HG03103 (cell line): ENCODE data around the gene CIB4.

Experiments
- ATAC-seq: cut with Tn5 transposase; IDR thresholded peaks from one replicate; pipeline ENCODE4 v1.9.1; 2021; ENCODE audit warnings: low read depth; ENCODE audit not compliant: unreplicated experiment

The CIB4 gene

DNA sequence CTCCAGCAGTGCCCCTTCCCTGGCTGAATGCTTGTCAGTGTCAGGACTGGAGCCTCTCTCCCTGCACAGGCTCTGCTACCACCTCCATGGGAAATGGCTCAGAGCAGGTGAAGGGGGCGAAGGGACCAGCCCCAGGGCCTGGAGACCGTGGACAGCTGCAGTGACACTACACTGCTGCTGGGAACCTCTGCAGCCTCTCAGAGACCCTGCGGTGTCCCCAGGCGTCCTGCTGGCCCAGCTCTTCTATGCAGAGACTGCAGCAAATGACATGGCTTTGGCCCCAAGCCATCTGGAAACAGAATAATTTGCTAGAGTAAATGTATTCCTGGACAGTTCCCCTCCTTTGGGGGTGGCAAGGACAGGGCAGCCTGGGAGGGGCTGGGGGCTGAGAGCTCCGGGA, 53.2 kb downstream of the CIB4 start:
- no peak for ATAC-seq

DNA sequence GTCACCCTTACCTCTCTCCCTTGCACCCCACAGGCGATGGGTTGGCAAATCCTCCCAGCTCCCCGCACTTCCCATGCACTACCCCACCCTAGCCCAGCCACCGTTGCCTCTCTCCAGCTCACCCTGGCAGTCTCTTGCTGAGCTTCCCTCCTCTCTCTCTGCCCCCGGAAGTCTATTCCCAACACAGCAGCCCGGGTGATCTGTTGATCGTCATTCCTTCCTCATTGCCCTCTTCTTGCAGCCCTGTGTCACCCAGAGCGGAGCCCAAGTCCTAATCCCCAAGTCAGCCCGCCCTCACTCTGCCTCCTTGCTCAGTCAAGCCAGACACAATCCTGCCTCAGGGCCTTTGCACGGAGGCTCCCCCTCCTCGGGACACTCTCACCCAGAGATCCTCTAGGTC, 55.2 kb downstream of the CIB4 start:
- ATAC-seq: no peak

DNA sequence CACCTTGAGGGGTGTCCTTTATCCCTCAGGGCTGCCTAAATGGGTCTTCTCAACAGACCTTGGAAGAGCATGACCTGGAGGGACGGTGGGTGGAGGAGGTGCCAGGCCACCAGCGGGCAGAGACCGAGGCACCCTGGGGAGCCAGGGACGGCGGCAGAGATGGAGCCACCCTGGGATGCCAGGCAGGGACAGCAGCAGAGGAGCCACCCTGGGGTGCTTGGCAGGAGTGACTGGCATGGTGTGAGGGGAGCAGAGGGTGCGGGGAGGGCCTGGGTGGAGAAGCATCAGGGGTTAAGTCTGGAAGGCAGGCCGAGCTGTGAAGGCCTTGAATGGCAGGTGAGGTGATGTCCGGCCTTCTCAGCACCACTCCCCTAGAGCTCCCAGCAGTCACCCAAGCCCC, 56.1 kb downstream of the CIB4 start:
- no peak for ATAC-seq

DNA sequence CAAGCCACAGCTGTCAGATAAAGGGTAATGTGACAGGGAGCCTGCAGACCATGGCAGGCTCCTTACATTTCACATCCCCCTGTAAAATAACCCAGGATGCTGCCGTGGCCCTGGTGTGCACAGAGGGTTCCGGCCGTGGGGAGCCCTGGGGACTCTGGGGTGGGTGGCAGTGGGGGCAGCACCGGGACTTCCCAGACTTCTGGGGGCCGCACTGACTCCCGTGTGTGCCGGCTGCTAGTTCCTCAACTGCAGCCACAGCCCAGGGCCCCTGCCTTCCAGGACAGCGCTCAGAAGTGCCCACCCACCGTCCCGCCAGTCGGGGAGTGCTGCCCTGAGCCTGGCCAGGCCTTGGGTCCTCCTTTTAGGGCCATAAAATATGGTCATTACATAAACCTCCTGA, 56.5 kb downstream of the CIB4 start:
- ATAC-seq: no peak

DNA sequence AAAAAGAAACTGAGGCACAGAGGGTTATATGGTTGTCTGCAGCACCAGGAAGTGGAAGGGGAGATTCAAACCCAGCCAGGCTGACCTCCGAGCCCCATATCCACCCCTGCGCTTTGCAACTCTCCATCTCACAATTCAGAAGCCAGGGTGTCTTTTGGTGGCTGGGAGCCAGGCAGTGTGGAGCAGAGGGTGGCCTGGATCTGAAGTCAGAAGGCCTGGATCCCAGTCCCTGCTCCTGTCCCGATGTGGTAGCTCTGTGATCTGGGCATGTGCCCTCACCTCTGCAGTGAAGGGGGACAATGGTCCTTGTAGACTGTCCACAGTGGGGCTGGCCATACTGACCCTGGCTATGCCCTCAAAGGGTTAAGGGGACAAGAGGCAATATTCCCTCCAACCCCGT, 57.0 kb downstream of the CIB4 start:
- ATAC-seq: no peak

DNA sequence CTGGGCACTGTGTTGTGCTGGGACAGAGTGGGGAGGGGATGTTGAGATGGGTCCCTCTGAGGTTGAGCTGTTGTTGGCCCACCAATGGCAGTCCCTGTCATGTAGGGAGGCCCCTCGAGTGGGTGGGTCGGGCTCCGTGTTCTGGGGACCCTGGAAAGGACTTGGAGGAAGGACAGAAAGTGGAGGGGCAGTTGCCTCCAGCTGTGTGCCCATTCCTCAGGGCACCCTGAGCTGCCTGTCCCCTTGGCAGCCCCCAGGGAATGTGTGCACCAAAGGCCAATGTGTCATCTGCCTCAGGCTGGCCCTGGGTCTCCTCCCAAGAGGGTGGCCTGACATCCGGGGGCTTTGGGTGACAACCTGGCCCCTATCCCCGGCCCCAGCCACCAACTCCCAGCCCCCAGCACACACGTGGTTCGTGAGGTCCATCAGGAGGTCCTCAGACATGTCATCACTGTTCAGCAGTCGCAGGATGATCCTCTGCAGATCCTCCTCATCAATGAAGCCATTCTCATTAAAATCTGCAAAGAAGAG, 57.7 kb downstream of the CIB4 start:
- ATAC-seq: no peak

DNA sequence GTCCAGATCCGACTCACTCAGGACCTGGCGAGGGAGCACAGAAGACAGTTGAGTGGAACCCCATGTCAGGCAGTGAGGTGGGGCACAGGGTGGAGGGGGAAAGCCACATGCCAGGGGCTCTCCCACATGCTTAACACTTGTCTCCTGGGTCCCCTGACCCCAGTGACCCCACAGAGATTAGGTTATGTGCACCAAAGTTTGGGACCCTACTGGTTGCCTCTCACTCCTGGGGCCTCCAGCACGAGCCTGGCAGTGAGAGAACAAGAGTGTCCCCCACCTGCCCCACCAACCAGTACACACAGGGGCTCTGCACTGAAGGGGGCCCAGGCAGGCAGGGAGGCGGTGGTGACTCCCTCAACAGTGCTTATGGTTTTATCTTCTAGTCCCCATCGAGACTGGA, 58.3 kb downstream of the CIB4 start:
- ATAC-seq: no peak

DNA sequence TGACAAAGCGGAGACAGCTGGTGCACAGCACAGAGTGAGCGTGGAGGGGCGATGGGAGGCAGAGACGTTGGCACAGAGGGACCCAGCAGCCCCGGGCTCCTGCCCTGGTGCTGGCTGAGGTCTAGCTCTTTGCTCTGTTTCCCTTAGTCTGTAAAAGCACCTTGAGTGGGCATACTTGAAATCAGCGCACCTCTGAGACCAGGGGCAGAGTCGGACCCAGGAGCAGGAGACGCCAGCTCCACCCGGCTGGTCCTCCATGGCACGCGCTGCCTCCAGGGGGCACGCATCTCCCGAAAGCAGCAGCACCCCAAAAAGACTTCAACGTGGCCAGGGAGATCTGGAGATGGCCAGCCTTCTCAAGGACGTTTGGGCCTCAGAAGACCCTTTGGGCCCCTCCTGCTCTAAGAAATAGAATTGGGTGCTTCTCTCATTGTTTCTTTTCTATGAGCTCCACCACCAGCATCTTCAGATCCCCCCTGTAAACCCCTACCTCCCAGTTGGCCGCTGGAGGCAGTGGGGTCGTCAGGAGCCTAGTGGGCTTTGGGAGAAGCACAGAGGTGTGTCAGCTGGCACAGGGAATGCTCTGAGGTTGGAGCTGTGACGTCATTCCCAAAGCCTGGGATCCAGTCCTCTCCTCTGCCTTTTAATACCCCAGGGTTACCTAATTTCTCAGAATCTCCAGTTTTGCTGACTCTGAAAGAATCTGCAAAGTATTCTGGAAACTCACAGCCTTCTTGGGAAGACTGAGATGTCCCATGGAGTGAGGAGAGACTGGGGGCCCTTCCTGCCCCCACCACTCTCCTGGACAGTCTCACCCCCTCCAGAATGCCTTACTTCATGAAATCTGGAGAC, 58.9 kb downstream of the CIB4 start:
- no peak for ATAC-seq

DNA sequence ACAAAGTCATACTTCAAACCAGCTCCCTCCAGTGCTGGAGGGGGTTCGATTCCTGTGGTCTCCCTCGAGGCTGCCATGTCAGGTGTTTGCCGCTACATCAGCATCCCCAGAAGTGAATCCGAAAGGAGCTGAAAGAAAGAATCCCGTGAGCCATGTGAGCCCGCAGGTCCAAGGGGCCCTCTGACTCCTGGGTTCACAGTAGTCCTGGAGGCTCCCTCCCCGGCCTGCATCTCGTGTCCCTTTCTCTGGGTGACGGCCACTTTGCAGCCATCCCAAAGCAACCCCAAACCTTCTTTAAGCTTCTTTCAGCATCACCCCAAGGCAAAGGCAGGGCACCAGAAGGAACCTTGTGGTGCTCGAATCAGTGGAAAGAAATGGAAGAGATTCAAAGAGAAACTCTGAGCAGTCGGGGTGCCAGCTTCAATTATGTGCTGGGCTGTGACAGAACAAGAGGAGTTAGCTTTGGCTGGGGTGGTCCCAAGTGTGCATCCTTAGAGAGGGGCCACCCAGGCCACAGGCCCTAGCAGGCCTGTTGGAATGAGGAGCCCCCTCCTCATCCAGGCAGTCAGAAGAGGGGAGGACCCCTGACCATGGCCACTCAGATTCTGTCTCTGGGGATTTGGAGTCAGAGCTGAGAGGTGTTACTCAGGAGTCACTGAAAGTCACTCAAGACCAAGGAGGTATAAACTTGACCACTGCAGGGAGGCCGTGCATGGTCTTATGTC, 59.7 kb downstream of the CIB4 start:
- no peak for ATAC-seq

DNA sequence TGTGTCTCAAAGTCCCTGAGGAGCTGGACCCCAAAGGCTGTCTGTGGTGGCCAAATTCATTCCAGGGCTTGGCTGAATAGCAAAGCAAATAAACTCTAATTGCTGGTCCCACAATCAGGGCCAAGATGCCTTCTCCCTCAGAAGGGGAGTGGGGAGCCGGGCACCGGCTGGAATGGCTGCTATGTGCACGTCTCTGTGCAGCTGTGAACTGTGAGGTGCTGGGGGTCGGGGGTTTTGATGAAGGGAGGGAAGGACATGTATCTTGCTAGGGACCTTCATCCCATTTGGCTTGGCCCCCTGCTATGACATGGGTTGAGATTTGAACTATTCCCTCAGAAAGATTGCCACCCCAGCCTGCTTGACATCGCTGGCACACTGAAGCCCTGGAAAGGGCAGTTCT, 60.4 kb downstream of the CIB4 start:
- ATAC-seq: no peak

DNA sequence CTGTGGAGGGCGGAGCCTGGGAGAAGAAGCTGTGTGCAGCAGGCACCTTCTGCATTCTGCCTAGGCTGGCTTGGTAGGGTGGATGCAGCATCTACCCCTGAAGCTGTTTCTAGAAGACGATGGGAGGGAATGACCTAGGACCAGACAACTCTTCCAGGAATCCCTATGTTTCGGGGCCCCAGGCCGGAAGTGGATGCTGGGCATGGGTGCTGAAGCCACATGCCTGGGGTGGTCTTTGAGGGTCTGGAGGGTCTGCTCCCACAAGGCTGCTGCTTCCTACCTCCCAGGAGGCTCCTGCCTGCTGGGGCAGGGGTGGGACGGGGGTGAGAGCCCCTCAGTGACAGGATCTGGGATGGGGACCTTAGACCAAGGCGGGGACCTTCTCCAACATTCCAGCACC, 61.0 kb downstream of the CIB4 start:
- ATAC-seq: no peak

DNA sequence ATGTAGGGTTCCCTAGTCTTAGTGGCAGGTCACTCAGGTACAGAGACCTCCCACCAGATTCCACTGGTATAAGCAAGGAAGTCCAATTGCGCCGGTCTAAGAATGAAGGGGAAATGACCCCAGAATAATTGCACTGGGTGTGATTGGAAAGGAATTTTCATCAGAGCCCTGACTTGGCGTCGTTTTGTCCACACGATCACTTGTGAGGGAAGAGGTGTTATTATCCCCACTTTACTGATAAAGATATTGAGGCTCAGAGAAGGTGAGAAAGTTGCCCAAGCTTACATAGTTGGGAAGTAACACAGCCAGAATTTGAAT, 61.5 kb downstream of the CIB4 start:
- no peak for ATAC-seq

DNA sequence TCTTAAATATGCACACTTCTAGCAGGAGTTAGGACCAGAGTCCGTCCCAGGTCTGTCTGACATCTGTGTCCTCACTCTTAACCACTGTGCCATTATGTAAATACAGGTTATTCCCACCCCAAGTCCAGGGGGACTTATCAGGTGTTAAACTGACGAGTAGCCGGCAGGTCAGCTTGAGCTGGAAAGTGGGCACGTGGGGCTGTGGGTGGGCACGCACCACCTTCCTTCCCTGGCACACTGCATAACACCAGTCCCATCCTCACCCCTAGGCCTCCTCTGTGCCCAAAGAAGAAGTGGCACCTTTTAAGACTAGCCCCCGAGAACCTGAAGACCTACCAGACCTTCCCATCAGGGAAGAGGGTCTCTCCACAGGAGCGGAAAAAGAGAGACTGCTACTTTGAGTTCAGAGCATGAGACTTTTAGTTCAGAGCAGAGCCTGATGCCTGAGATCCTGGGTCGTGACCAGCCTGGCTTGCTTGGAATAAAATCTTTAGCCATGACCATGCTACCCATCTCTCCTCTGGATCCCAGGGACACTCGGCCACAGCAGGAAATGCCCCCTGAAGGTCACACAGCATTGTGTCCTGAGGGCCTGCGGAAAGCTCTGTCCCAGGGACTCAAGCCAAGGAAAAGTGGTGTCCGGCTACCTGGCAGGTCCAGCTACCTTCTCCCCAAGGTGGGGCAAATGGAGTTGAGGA, 62.0 kb downstream of the CIB4 start:
- no peak for ATAC-seq

DNA sequence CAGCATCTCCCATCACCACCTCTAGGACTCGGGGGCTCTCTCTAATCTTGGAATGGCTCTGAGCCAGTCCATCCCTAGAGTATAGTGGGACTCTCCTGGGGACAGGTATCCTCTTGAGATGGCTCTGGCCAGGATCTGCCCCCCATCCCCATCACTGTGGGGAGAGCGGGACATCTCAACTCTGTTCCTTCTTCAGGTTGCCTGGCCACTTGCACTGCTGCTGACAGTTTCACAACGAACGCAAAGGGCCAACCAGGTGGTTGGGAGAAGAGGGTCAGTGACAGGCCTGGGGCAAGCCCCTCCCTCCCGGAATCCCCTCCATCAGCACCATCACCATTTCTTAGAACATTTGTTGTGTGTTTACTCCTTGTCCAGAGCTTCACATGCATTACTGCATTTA, 62.6 kb downstream of the CIB4 start:
- ATAC-seq: no peak

DNA sequence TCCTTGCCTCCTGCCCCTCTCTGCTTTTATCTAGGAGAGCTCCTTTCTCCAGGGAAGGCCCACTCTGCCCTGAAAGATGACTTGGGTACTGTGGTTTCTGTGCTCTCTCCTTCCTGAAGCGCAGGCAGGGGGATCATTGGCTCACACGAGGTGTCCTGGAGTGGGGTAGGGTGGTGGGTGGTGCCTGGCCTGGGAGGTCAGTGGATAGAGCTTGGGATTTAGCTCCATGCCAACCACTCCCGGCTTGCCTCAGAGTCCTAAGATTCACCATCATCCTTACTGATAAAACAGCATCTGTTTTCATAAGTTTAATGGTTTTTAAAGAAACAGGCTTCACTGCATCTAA, 63.1 kb downstream of the CIB4 start:
- no peak for ATAC-seq

DNA sequence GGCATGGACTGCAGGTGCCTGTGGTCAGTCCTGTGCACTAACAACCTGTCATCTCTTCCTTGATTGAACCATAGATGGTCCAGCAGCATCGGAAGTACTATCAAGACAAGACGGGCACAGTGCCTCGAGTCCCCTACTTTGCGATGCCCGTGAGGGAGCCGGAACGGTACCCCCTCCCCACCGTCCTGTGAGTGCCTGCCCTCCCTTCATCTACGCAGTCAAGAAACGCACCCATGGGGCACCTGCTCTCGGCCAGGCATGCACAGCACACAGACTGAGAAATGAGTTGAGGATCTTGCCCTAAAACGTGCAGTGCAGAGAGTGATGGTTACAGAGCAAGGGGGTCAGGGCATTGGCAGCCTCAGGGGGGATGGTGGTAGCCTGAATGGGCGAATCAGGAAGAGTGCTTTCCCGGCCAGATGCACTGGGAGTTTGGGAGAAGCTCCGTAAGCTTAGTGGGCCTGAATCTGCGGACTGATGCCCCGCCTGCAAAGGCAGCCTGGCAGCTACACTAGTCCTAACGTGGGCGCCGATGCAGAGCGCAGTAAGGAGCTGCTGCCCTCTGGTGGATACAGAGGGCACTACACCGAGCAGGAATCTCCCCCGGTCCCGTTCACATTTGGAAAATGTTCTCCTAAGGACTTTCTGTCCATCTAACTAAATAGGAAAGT, 63.6 kb downstream of the CIB4 start:
- no peak for ATAC-seq

DNA sequence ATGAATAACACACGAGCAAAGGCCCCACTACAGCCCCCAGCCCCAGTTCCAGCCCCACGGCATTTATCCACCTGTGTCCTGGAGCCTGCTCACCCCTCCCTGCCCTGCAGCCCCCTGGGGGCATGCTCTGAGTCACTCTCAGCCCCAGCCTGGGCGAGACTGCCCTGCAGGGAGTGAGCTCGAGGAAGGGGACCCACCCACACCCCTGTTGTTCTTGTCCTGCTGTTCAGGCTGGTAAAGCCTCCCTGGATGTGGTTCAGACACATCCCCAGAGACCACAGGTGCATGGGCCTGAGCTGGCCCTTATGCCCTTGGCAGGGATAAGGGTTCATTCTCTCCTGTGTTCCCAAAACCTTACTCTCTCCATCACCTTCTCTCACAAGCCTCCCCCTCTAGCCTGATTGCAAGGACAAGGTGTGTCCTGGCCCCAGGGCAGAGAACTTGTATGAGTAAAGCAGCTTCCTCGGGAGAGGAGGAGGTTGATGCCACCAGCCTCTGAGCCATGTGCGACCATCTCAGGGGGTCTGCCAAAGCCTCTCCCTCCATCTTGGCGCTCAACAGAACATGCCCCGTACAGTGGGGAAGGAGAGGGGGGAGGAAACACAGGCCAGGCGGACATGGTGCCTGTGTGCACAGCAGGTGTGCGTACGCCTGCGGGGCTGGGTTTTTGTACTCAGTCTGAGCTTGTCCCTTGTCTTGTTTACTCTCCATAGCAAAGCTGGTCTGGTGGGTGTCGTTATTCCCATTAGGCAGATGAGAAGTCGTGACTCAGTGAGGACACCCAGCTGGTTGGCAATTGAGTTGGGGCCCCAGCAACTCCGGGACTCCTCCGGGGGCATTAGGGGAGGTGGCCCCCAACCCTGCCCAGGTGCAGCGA, 64.4 kb downstream of the CIB4 start:
- ATAC-seq: no peak

DNA sequence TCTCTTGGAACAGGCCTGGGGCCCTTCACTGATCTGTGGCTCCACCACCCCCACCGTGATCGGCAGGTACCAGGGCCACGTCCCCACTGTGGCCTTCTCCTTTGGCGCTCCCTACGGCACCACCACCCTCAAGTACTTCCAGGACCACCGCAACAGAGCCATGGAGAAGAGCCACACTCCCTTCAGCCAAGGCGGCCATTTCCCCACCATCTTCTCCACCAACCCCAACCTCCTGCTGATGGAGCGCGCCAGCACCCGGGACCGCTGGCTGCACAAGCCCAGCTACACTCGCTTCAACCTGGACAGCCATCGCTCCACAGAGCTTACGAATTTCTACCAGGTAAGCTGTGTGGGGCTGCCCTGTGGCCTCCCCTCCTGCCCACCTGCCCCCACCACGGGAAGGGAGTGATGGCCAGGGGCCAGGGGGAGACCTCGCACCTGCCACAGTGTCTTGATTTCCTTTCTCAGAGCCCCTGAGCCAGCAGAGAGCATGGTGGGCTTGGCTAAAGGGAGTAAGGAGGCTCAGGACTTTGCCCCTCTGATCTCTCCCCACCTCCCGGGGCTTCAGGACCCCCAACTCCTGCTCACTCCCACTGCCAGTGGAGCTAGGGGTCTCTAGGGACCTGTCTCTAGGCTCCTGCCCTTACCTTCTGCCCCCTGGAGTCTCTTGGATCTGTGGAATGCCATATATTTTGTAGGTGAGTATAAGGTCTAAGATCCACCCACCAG, 65.2 kb downstream of the CIB4 start:
- ATAC-seq: no peak

DNA sequence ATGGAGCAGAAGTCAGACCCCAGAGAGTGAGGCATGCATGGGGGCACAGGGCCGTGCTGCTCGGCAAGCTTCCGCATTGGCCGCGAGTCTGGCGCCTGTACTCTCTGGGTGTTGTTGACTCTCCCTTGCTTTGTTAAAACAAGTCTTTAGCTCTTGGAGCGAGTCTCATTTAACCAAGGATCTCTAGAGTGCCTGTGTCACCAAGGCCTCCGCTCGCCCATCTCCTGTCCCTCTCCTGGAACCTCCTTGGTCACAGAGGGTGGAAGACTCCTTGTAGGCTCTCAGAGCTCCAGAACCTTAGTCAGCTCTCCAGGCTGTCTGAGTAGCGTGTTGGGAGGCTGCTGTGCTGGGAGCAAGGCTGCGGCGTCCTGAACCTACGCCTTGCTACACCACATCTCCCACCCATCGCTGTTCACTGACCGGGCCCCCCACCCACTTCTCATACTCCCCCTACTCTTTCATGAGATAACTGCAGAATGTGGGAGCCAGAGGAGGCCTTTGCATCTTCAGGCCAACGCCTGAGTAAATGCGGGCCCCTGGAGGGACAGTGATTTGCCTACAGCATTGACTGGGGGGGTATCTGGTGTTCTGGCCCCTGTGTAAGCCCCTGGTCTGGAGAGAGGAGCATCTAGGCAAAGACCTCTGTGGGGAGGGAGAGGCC, 66.1 kb downstream of the CIB4 start:
- no peak for ATAC-seq
